HL-60/S4 treated with phorbol 12-myristate 13-acetate at 8.2 ng/mL for 4 days and 3 days (cell line): Measurements from ENCODE around the gene MNS1.
"Not testable (repeated sequence)": the region's sequence is repeated elsewhere in the genome, so short reads cannot be mapped to it uniquely, and the experiment has no call there.

Experiments
- in situ Hi-C: fragments of 300-500 bp; cut with MboI; formaldehyde crosslinking; loops from 2 replicates; pipeline ENCODE4 v1.15.0; 2022; ENCODE audit warnings: low sequenced_read_pairs

MNS1 gene

GRCh38 chr15:56459096-56459495 is 5.8 kb downstream of the MNS1 start:
- in situ Hi-C loops, result no loop called here

GRCh38 chr15:56456229-56456628 is 8.7 kb downstream of the MNS1 start:
- in situ Hi-C loops, result no loop called here

- in situ Hi-C loops, result no loop called here
Measured at GRCh38 chr15:56454836-56455235, 10.1 kb downstream of the MNS1 start.

- in situ Hi-C loops, result no loop called here
Measured at GRCh38 chr15:56445746-56446145, 19.2 kb downstream of the MNS1 start.

GRCh38 chr15:56442354-56442753 is 22.6 kb downstream of the MNS1 start:
- in situ Hi-C loops, result no loop called here

- in situ Hi-C loops, result no loop called here
Measured at GRCh38 chr15:56440214-56440770, 24.6 kb downstream of the MNS1 start.

GRCh38 chr15:56432304-56432703 is 32.6 kb downstream of the MNS1 start:
- in situ Hi-C loops, result no loop called here

GRCh38 chr15:56428821-56429458 is 36.0 kb downstream of the MNS1 start:
- in situ Hi-C loops, result no loop called here

GRCh38 chr15:56425976-56426375 is 39.0 kb downstream of the MNS1 start:
- in situ Hi-C loops, result no loop called here

- in situ Hi-C loops, result no loop called here
Measured at GRCh38 chr15:56425276-56425675, 39.7 kb downstream of the MNS1 start.

- in situ Hi-C loops, result not testable (repeated sequence)
Measured at GRCh38 chr15:56413114-56413733, 51.7 kb downstream of the MNS1 start.

- in situ Hi-C loops, result no loop called here
Measured at GRCh38 chr15:56411122-56411749, 53.7 kb downstream of the MNS1 start.

- in situ Hi-C loops, result no loop called here
Measured at GRCh38 chr15:56410721-56411120, 54.2 kb downstream of the MNS1 start.

- in situ Hi-C loops, result not testable (repeated sequence)
Measured at GRCh38 chr15:56399209-56399608, 65.7 kb downstream of the MNS1 start.

- in situ Hi-C loops, result not testable (repeated sequence)
Measured at GRCh38 chr15:56397325-56397724, 67.6 kb downstream of the MNS1 start.

GRCh38 chr15:56394909-56395308 is 70.0 kb downstream of the MNS1 start:
- in situ Hi-C loops, result no loop called here

GRCh38 chr15:56393277-56393676 is 71.7 kb downstream of the MNS1 start:
- in situ Hi-C loops, result no loop called here

GRCh38 chr15:56390739-56391267 is 74.1 kb downstream of the MNS1 start:
- in situ Hi-C loops, result no loop called here

- in situ Hi-C loops, result no loop called here
Measured at GRCh38 chr15:56385908-56386307, 79.0 kb downstream of the MNS1 start.

GRCh38 chr15:56383010-56383409 is 81.9 kb downstream of the MNS1 start:
- in situ Hi-C loops, result no loop called here
